Heart left ventricle (tissue), 16 donors: ENCODE measurements around the gene SLC39A9. TPM values are rescaled to one million over a fixed set of nuclear protein-coding genes. Genes with fewer than 3 reads are reported as not detected.
A peak's percentile ranks its signal among the peaks of the same experiment; 100 is the strongest.

ENCODE experiments used
- ATAC-seq, 4 donors: fragments of 200-7000 bp; cut with Tn5 transposase; one replicate each; pipeline ENCODE4 v1.9.1; 2020 to 2022; ENCODE audit warnings: moderate library complexity in 4 of 4, mild to moderate bottlenecking in 3 of 4, moderate number of reproducible peaks in 1 of 4
- DNase-seq, 5 donors: peaks; one replicate each; pipeline ENCODE4 v3.0.0-alpha.2; 2020
- H3K27ac ChIP-seq, 12 donors: fragments of 200-600 bp; sonication (generic) in 4 of 12; one replicate each; pipeline versions ENCODE4 v1.5.0 to v1.8.0; 2016 to 2022; ENCODE audit warnings: mild to moderate bottlenecking in 2 of 12
- H3K27me3 ChIP-seq, 9 donors: fragments of 200-600 bp; sonication (generic) in 2 of 9; one replicate each; pipeline versions ENCODE4 v1.5.1 to v1.8.0; 2016 to 2022; ENCODE audit warnings: mild to moderate bottlenecking in 3 of 9
- H3K36me3 ChIP-seq, 9 donors: fragments of 200-600 bp; sonication (generic) in 2 of 9; one replicate each; pipeline versions ENCODE4 v1.5.0 to v1.8.0; 2018 to 2022; ENCODE audit warnings: mild to moderate bottlenecking in 2 of 9
- H3K4me1 ChIP-seq, 12 donors: fragments of 200-600 bp; sonication (generic) in 4 of 12; one replicate each; pipeline versions ENCODE4 v1.5.0 to v1.8.0; 2016 to 2022; ENCODE audit warnings: mild to moderate bottlenecking in 3 of 12
- H3K4me3 ChIP-seq, 12 donors: fragments of 200-600 bp; sonication (generic) in 4 of 12; one replicate each; pipeline versions ENCODE4 v1.5.0 to v1.8.0; 2017 to 2022; ENCODE audit warnings: mild to moderate bottlenecking in 9 of 12, moderate library complexity in 4 of 12
- H3K9me3 ChIP-seq, 12 donors: fragments of 200-600 bp; sonication (generic) in 4 of 12; one replicate each; pipeline versions ENCODE4 v1.5.0 to v1.8.0; 2016 to 2022; ENCODE audit warnings: mild to moderate bottlenecking in 1 of 12
- CTCF ChIP-seq, 12 donors: fragments of 200-600 bp; sonication (generic) in 4 of 12; IDR thresholded peaks; one replicate each; pipeline versions ENCODE4 v1.5.0 to v1.8.0; 2018 to 2022; ENCODE audit warnings: antibody characterized with exemption in 12 of 12, mild to moderate bottlenecking in 5 of 12
- POLR2A ChIP-seq, 2 donors: fragments of 450-650 bp; IDR thresholded peaks; one replicate each; pipeline ENCODE4 v1.6.1; 2017; ENCODE audit warnings: antibody characterized with exemption in 2 of 2, mild to moderate bottlenecking in 2 of 2, moderate library complexity in 2 of 2
- WGBS, 4 donors: extraction: QIAGEN DNeasy Blood & Tissue Kit in 2 of 4; methylation state at CpG; one replicate each; pipeline versions ENCODE4 v1.1.5 to v1.1.7; 2013 to 2018; 5-methylcytosine and 5-hydroxymethylcytosine counted together
- intact Hi-C, 10 donors: fragments of 100-400 bp; cut with DNase I; formaldehyde crosslinking; loops; one replicate each; pipeline versions ENCODE4 v1.11.1 to v1.14.2; 2022
- polyA plus RNA-seq, 2 donors: library from polyadenylated mRNA; stranded (reverse); fragments of 200-250 nt; gene quantifications; one replicate each; pipeline ENCODE4 v1.2.3, GENCODE V29; 2013
- total RNA-seq, 9 donors: library from RNA; depleted of rRNA in 2 of 9; stranded (reverse); fragments of >200 nt in 2 of 9; fragmentation: NEBNext Ultra II Directional in 3 of 9; extraction: Animal tissue kit (Norgen Biotek cat#: 25700) in 3 of 9; gene quantifications; one replicate each; pipeline versions ENCODE4 v1.1.0 to v1.2.4, GENCODE V29; 2016 to 2023
- donor health status: ischemic (EF 13 %, LVEDD 7.1; RV severe dilation, severe dysfunction).
- donor health status: healthy with polysubstance abuse.
- donor health status: DM: no; HTN: yes; CAD: no.
- donor health status: DM: no; HTN: no; CAD: no.
- donor health status: ischemic (EF 25% LVEDD 6.9; RV normal size, moderate dysfunction).
- donor health status: ischemic (EF 25% LVEDD 5.7; RV mildly dilated, moderate dysfunction).
- donor health status: healthy.
- donor health status: DM: yes; HTN: yes; CAD: no.
- donor health status: ischemic (EF 35%, LVEDD 5.7; RV mildly dilated, moderate dysfunction).
- donor health status: nonischemic (EF 11% LVEDD 7.7; RV severe dilation, severe dysfunction).
- donor health status: DM: yes; HTN: yes; CAD: no.
- donor health status: PGD.
- donor health status: ischemic (EF 29% LVEDD 5.4; RV normal size, mild dysfunction).
- donor health status: nonischemic (EF 23%, LVEDD 6.1; RV moderate dilation, normal function).

Gene SLC39A9
- total and polyA plus RNA-seq, 11 donors, result 7.2 to 37.5 (median 25.5) TPM

GRCh38 chr14:69392481-69392880 lies 6.0 kb upstream of the SLC39A9 start:
- H3K4me3 ChIP-seq, result no peak overlapping the region
- intact Hi-C loops, result loop anchor here in 1 of 10 donors (10.0 kb wide), 1 partner anchor 258 kb away; no protein-coding TSS in a partner anchor
- no peak for ATAC-seq
- H3K36me3 ChIP-seq, result peaks cover 0 to 89% (median 80%) of the 10 kb centered on the region in 9 donors
- H3K27ac ChIP-seq, result no peak overlapping the region
- no peaks in the 10 kb centered on the region for H3K27me3 ChIP-seq
- H3K4me1 ChIP-seq, result peaks cover 0 to 39% (median 26%) of the 10 kb centered on the region in 12 donors
- TF ChIP-seq POLR2A (IDR thresholded peaks at IDR 0.05) (no peak), CTCF (IDR thresholded peaks at IDR 0.05) (no peak)
- H3K9me3 ChIP-seq, result no peaks in the 10 kb centered on the region
- 78 to 98% (median 97%) methylated on average over 3 of the region's 3 CpGs for WGBS, 4 donors
- no peak for DNase-seq

- no peaks in the 10 kb centered on the region for H3K27me3 ChIP-seq
- no peak overlapping the region for H3K27ac ChIP-seq
- H3K9me3 ChIP-seq, result no peaks in the 10 kb centered on the region
- 88 to 89% (median 88%) methylated on average over 4 of the region's 4 CpGs for WGBS, 4 donors
- DNase-seq (no peak), ATAC-seq (no peak)
- TF ChIP-seq CTCF (IDR thresholded peaks at IDR 0.05) (no peak), POLR2A (IDR thresholded peaks at IDR 0.05) (no peak)
- H3K4me3 ChIP-seq, result no peak overlapping the region
- peaks cover 6 to 59% (median 43%) of the 10 kb centered on the region in 12 donors for H3K4me1 ChIP-seq
- intact Hi-C loops, result loop anchor here in 2 of 10 donors (5.0 to 10.0 kb wide), 2 partner anchors 66 to 261 kb away; no protein-coding TSS in a partner anchor
- peaks cover 0 to 56% (median 52%) of the 10 kb centered on the region in 9 donors for H3K36me3 ChIP-seq
Observed at GRCh38 chr14:69395929-69396328, 2.6 kb upstream of the SLC39A9 start.

DNA sequence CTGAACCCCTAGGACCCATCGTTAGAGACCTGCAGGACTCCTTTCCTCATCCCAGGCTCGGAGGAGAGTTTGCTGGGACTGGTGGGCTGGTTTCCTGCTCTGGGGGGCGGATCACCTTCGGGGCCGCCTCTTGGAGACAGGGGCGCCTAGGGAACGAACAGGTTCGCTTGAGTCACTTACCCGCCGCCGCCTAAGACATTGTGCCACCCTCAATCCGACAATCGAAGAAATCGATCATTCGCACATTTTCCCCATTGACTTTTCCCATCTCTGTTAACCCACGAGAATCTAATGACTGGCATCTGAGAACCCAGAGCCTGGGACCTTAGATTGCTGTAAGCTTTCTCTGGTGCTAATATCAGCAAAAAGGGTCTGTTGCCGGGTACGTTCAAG lies 322 bp downstream of the SLC39A9 start:
- ATAC-seq (peak in 2 of 4 donors; percentile 0 to 34), DNase-seq (no peak)
- intact Hi-C loops, result loop anchor here in 3 of 10 donors (2.0 to 10.0 kb wide), 3 partner anchors 63 to 264 kb away; no protein-coding TSS in a partner anchor
- Histone ChIP-seq H3K9me3 (no peaks in the 10 kb centered on the region), H3K27ac (peak overlapping the region; percentile 81 to 97 (median 90)), H3K4me1 (peaks cover 10 to 63% (median 45%) of the 10 kb centered on the region in 12 donors), H3K27me3 (no peaks in the 10 kb centered on the region), H3K4me3 (peak overlapping the region; percentile 52 to 95 (median 80)), H3K36me3 (peaks cover 0 to 28% (median 25%) of the 10 kb centered on the region in 9 donors)
- WGBS, 4 donors, result 0 to 1% (median 1%) methylated on average over 18 of the region's 18 CpGs
- TF ChIP-seq CTCF (IDR thresholded peaks at IDR 0.05) (peak in 1 of 12 donors; percentile 1), POLR2A (IDR thresholded peaks at IDR 0.05) (no peak)

GRCh38 chr14:69399750-69400149 lies 1.3 kb downstream of the SLC39A9 start:
- no peaks in the 10 kb centered on the region for H3K9me3 ChIP-seq
- ATAC-seq (no peak), DNase-seq (no peak)
- H3K4me3 ChIP-seq, result peak overlapping the region in 10 of 12 donors; percentile 77 to 95 (median 82)
- H3K27me3 ChIP-seq, result no peaks in the 10 kb centered on the region
- H3K27ac ChIP-seq, result no peak overlapping the region
- no peak for TF ChIP-seq POLR2A (IDR thresholded peaks at IDR 0.05)
- no peak for TF ChIP-seq CTCF (IDR thresholded peaks at IDR 0.05)
- peaks cover 0 to 18% (median 16%) of the 10 kb centered on the region in 9 donors for H3K36me3 ChIP-seq
- H3K4me1 ChIP-seq, result peaks cover 10 to 58% (median 45%) of the 10 kb centered on the region in 12 donors
- WGBS, 4 donors, result 89 to 96% (median 93%) methylated on average over 8 of the region's 8 CpGs
- intact Hi-C loops, result loop anchor here in 3 of 10 donors (2.0 to 10.0 kb wide), 3 partner anchors 63 to 265 kb away; no protein-coding TSS in a partner anchor
